GM21515 (cell line): ENCODE results near the gene CCDC57.

ENCODE experiments used
- ATAC-seq: cut with Tn5 transposase; IDR thresholded peaks from one replicate; pipeline ENCODE4 v1.9.1; 2021; ENCODE audit not compliant: unreplicated experiment

The CCDC57 gene

GRCh38 chr17:82084373-82085030 is 128.1 kb downstream of the CCDC57 start:
- no peak for ATAC-seq

DNA sequence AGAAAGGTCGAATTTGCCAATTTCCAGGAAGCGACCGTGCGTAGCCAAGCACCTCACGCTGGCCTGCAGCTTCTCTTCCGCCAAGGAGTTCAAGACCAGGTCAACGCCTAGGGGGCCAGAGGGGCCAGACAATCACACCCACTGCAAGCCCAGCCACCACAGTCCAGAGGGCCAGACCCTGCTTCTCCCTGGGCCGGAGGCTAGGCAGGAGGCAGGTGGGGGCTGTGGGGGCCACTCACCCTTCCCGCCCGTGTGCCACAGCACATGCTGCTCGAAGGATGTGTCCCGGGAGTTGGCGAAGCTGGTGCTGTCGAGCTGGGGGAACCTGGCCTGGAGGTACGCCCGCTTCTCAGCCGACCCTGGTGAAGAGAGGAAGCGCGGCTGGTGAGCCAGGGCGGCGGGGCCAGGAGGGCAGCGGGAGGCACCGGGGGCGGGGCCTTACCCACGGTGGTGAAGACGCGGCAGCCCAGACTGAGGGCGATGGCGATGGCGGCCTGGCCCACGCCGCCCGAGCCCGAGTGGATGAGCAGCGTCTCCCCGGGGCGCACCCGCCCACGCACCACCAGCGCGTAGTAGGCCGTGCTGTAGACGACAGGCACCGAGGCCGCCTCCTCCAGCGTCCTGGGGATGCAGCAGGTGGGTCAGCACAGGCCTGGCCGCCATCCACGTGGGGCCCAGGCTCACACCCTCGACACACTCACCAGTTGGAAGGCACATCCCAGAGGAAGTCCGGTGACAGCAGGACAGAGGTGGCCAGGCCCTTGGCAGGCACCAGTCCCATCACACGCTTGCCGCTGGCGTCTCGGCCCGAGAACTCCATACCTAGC is 128.9 kb downstream of the CCDC57 start:
- ATAC-seq = no peak

DNA sequence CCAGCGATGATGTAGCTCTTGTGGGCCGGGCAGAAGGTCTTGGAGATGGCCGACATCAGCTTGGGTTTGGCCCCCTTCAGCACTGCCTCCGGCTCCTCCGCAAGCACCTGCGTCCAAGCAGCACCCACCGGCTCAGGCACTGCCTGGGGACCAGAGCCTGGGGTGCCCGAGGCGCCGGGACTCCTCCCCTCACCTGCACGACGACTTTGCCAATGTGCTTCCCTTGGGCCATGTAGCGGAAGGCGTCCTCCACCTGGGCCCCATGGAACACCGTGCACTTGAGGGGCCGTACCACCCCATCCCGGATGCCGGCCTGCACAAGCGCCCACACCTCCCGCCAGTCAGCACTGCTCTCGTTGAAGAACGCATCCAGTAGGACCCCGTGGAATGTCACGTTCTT is 129.6 kb downstream of the CCDC57 start:
- ATAC-seq = no peak

- no peak for ATAC-seq
Measured at GRCh38 chr17:82082456-82082855, 130.2 kb downstream of the CCDC57 start.

GRCh38 chr17:82081966-82082365 is 130.7 kb downstream of the CCDC57 start:
- ATAC-seq = no peak

DNA sequence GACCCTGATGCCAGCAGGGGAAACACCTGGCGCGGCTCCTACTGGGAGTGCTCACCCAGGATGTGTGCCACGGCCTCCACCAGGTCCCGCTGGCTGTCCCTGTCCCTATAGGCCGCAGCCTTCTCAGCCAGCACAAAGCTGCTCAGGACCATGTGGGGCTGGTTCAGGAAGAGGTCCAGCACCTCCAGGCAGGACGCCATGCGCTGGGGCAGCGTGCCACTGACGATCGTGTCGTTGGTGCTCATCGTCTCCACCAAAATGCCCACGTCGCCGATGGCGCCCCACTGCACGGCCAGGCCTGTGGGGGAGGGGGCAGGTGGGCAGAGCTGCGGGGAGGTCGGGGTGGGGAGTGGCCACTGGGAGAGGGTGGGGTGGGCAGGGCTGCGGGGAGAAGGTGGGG is 131.1 kb downstream of the CCDC57 start:
- no peak for ATAC-seq

GRCh38 chr17:82080789-82081464 is 131.7 kb downstream of the CCDC57 start:
- ATAC-seq = no peak

DNA sequence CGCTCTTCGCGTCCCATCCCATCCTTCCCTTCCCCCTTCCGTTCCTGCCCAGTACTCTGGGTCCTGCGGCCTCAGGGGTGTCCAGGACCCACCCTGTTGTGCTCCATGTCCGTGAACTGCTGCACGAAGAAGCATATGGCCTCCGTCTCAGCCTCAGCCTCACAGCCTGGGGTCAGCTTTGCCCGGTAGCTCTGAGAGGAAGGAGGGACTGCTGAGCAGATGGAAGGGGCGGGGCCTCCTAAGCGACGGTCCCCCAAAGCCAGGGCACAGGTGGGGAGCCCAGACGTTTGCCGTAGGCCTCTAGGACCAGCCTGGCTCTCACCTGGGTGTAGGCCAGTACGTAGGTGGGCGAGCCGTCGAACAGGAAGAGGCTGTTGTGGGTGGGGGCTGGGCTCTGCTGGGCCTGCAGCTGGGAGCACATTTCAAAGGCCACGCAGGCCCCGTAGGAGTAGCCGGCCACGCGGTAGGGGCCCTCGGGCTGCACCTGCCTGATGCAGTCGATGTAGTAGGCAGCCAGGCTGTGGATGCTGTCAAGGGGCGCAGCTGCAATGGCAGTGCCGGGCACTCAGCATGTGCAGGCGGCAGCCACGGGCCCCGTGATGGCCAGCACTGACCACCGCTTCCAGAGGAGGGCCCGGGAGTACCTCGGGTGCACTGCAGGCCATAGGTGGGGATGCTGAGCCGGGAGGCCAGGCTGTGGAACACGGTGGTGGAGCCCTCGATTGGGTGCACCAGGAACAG is 132.4 kb downstream of the CCDC57 start:
- no peak for ATAC-seq

- ATAC-seq = no peak
Measured at GRCh38 chr17:82079001-82079677, 133.5 kb downstream of the CCDC57 start.

DNA sequence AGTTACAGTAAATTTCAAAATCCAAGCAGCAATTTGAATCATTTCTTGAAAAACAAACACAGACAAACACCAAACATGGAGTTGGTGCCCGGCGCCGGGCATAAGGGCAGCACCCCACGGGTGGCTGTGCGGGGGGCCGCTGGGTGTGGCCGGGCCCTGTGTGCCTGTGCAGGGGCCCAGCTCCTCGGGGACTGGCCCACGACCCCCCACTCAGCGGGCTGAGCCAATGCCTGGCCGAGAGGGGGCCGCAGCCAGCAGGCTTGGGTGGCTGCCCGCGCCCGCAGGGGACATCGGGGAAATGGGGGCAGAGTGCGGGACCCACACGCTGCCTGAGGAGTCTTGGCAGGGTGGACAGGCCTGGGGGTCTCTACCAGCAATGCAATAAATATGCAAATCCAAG is 134.2 kb downstream of the CCDC57 start:
- ATAC-seq = no peak

GRCh38 chr17:82077617-82078358 is 134.9 kb downstream of the CCDC57 start:
- ATAC-seq = no peak

DNA sequence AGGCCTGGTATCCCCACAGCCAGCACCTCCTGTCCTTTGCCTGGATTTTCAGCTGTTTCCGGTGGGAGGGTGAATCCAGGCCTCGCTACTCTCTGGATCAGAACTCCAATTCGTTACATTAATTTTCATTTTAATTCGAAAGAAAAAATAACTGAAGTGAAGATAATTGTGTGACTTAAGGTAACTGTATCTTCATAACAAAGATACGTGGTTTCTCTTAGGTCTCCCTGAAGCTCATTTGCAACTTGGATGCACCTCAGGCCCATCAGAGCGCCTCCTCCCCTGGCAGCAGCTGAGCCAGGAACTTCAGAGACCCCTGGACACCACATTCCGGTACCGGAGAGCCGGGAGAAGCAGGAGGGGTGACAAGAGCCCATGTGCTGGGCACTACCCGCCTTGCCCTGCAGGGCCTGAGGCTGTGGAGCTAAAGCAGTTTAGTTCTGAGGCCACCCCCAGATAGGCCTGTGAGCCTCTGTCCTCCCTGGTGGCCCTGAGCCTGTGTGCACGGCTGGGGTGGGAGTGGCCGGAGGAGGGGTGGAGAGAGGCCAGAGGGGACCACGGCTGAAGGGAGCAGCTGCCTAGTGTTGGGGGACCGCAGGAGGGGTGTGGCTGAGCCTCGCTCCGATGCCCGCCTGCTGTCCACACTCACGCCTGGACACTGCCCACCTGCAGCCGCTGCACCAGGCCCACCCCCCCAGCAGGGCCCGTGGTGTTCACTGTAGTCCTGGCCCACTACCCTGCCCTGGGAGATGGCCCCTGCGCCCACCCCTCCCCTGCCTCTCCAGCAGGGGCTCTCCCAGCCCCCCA is 135.7 kb downstream of the CCDC57 start:
- ATAC-seq = no peak

DNA sequence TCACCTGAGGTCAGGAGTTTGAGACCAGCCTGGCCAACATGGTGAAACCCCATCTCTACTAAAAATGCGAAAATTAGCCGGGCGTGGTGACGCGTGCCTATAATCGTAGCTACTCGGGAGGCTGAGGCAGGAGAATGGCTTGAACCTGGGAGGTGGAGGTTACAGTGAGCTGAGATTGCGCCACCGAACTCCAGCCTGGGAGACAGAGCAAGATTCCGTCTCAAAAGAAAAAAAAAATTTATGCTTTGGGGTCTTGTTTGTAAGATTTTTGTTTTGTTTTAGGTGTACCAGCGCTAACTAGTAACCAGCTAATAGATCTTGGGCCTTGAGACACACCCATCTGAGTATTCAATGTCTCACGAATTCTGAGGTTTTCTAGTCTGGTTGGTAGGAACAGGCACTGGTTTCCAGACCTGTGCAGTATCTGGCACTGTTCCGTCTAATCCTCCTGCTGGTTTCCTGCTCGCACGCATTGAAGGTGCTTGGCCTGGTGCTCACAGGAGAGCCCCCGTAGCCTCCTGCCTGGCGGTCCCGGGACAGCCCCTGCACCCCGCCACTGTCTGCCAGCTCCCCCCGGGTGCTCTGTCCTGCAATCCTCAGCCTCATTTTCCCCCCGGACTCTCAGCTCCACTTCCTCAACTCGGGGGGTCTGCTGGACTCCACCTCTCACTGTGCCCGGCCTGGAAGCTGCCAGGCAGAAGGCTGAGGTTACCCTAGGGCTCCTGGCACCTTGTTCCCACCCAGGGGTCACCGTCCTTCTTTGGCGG is 136.4 kb downstream of the CCDC57 start:
- no peak for ATAC-seq

GRCh38 chr17:82073446-82073845 is 139.2 kb downstream of the CCDC57 start:
- ATAC-seq = no peak

DNA sequence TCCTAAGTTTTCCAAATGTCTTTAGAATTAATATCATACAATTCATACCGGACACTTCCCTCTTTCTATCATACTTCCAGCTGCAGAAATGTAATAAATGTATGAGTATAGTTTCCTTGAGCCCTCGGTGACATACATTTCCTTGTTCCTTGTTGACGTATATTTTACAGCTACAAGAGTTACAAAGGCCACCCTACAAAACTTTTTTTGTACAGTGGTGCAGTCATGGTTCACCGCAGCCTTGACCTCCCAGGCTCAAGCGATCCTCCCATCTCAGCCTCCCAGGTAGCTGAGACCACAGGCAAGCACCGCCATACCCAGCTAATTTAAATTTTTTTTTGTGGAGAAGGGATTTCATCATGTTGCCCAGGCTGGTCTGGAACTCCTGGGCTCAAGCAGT is 139.8 kb downstream of the CCDC57 start:
- no peak for ATAC-seq

- ATAC-seq = no peak
Measured at GRCh38 chr17:82070611-82071010, 142.0 kb downstream of the CCDC57 start.

DNA sequence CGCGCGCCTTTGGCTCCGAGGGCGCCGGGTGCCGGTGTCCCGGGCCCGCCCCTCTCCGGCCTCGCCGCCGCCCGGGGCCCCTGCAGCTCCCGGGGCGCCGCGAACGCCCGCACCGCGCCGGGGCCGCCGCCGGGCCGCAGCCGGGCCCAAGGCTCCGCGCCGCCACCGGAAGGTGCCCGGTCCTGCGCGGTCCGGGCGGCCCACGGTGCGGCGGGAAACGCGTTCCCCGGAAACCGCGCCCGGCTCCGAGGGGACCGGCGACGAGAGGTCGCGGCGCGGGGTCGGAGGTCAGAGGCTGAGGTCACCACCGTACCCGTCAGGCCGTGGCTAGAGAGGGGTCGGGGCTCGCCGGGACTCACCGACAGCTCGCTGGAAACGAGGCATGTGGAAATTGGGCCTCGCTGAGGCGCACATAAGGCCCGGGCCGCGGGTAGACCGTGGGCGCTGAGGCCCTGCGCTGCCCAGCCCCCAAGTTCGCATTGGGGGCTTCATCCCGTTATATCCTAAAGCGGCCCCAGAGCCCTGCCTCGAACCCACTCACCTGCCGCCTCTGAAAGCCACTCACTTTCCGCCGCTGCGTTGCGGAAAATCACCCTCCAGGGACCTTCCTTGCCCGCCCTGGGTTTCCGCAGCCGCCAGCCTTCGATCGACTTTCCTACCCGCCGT is 146.9 kb downstream of the CCDC57 start, which contains the start of gene DUS1L:
DUS1L (minus strand) TSS at position 167 of the 666 bp plus-strand sequence. CDS start 745 bp downstream, outside the sequence.
- peak; percentile 44 for ATAC-seq

DNA sequence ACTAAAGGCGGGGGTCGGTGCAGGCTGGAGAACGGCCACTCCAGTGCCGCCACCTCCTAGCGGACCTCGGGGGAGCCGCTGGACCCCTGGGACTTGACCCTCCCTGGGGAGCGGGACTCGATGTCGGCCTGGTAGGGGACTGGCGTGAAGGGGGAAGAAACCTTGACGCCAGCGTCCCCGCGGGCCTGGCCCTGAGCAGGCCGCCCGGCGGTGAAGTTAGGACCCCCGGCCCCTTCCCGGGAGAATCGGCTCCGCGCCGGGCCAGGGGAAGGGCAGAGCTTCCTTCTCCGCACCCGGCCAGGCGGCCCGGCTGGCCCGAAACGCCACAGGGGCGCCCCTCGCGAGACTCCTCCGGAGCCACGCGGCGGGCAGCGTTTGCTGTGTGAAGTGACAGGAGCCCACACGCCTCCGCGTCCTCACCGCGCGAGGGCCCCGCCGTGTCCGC is 147.4 kb downstream of the CCDC57 start:
- peak; percentile 15 for ATAC-seq
